Epithelial cell of proximal tubule (primary cell): ENCODE measurements around the gene WNT3. TPM values are rescaled to one million over a fixed set of nuclear protein-coding genes. Genes with fewer than 3 reads are reported as not detected.

ENCODE experiments used
- DNase-seq: peaks from one replicate; pipeline ENCODE4 v3.0.0-alpha.2; 2011; ENCODE audit warnings: low read depth
- H3K4me3 ChIP-seq: 2 replicates; pipeline ENCODE4 v1.5.1; 2011; ENCODE audit warnings: low read depth, mild to moderate bottlenecking, low read length
- CTCF ChIP-seq: conservative IDR thresholded peaks from 2 replicates; pipeline ENCODE4 v1.5.1; 2012; ENCODE audit warnings: low read depth, mild to moderate bottlenecking, low read length
- total RNA-seq: library from RNA; depleted of rRNA; stranded (reverse); fragments of >200 nt; gene quantifications from 2 replicates; pipeline ENCODE4 v1.2.3, GENCODE V29; 2015

The WNT3 gene
- total RNA-seq, 1 donor from 2014 or later: 1.6 TPM

- no peak overlapping the region for H3K4me3 ChIP-seq
- no peak for TF ChIP-seq CTCF
- DNase-seq: no peak
Measured at GRCh38 chr17:46788300-46788699, 30.2 kb downstream of the WNT3 start.

- H3K4me3 ChIP-seq: no peak overlapping the region
- TF ChIP-seq CTCF: no peak
- no peak for DNase-seq
Measured at GRCh38 chr17:46787478-46787877, 31.0 kb downstream of the WNT3 start.

GRCh38 chr17:46785696-46786095, 32.8 kb downstream of the WNT3 start:
- no peak for DNase-seq
- no peak overlapping the region for H3K4me3 ChIP-seq
- TF ChIP-seq CTCF: no peak

- no peak for DNase-seq
- no peak for TF ChIP-seq CTCF
- no peak overlapping the region for H3K4me3 ChIP-seq
Measured at GRCh38 chr17:46783031-46783593, 35.4 kb downstream of the WNT3 start.

- no peak for DNase-seq
Measured at GRCh38 chr17:46782250-46782953, 36.1 kb downstream of the WNT3 start.

GRCh38 chr17:46780003-46780373, 38.5 kb downstream of the WNT3 start:
- no peak overlapping the region for H3K4me3 ChIP-seq
- DNase-seq: no peak
- TF ChIP-seq CTCF: no peak

More at GRCh38 chr17:46782250-46782953, 36.1 kb downstream of the WNT3 start:
- H3K4me3 ChIP-seq: no peak overlapping the region
- peak; percentile 98 for TF ChIP-seq CTCF
